ENCODE results near the gene SEC24B.

GRCh38 chr4:109410226-109410625, 23.4 kb upstream of the SEC24B start:
- TF ChIP-seq, protein P1, sequence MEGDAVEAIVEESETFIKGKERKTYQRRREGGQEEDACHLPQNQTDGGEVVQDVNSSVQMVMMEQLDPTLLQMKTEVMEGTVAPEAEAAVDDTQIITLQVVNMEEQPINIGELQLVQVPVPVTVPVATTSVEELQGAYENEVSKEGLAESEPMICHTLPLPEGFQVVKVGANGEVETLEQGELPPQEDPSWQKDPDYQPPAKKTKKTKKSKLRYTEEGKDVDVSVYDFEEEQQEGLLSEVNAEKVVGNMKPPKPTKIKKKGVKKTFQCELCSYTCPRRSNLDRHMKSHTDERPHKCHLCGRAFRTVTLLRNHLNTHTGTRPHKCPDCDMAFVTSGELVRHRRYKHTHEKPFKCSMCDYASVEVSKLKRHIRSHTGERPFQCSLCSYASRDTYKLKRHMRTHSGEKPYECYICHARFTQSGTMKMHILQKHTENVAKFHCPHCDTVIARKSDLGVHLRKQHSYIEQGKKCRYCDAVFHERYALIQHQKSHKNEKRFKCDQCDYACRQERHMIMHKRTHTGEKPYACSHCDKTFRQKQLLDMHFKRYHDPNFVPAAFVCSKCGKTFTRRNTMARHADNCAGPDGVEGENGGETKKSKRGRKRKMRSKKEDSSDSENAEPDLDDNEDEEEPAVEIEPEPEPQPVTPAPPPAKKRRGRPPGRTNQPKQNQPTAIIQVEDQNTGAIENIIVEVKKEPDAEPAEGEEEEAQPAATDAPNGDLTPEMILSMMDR (IDR thresholded peaks at IDR 0.05): no peak
- no peak for TF ChIP-seq POLR2A (IDR thresholded peaks at IDR 0.05)
